NCI-H2107 (cell line): ENCODE measurements around the gene USP48.

Experiments used
- DNase-seq: peaks from one replicate; lab custom pipeline; 2025; lab: John Stamatoyannopoulos, UW

The USP48 gene

GRCh38 chr1:21668232-21668950 lies 114.6 kb downstream of the USP48 start:
- DNase-seq: no peak

DNA sequence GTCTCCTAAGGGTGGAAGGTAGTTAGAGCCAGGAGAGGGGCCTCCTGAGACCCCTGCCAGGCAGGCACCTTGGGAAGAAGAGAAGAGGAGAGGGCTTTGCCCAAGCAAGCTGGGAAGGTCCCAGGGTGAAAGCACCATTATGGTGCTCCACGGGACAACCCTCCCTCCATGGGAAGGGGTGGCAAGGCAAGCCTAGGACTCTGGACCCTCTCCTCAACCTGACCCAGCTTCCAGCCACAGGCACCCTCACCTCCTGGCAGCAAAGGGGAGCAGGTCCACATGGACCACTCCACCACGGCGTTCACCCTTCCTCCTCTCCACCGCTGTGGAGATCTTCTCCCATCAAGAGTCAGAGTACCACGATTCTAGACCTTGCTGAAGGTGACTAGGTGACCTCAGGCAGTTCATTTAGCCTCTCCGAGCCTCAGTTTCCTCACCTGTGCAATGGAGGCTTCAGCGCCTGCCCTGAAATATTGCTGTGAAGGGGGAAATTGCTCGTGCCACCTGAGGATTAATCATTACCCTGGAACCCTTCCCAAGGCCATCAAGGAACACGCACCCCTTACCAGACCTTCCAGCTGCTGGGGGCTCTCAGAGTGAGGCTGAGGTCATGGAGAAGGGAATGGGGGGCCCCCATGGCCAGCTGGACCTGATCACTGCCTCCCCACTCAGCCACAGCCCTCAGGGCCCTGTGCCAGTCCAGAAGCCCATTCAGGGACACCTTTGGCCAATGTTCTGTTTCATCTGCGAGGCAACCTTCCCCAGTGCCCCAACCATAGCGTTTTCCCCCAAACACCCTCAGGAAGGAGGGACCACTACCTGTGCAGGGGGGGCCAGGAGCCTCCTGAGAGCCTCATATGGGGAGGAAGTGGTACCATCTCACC lies 115.4 kb downstream of the USP48 start:
- no peak for DNase-seq

DNA sequence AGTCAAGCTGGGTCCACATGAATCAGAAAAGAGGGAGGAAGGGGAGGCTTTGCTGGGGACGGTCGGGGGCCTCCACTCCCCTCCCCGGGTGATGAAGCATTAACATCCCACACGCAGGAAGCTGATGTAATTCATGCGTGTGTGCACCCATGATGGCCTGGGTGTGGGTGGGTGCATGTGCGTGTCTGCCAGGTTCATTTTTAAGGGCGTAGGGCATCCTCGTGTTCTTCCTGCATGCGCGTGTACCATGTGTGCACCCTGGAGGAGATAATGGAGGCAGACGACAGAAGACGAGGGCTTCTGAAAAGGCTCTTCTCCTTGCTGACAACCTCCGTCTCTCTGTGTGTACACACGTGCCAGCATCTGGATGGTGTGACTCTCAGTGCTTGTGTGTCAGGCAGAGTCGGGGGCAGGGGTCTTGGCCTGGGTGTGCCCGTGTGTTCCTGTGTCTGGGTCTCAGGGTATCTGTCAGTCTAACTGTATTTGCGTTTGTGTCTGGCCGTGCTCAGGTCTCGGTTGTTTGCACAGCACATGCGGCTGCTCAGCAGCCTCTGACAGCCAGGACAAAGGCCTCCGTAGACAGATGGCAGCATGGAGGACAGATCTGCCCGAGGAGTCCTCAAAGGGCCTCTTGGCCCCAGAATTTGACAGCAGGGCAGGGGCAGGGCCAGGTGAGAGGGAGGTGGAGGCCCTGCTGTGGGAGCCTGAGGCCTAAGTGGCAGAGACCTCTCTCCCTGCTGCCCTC lies 116.2 kb downstream of the USP48 start:
- DNase-seq: no peak

- no peak for DNase-seq
Measured at GRCh38 chr1:21665711-21666575, 117.0 kb downstream of the USP48 start.

GRCh38 chr1:21664806-21665588 lies 118.0 kb downstream of the USP48 start:
- no peak for DNase-seq

GRCh38 chr1:21663951-21664805 lies 118.8 kb downstream of the USP48 start:
- DNase-seq: no peak

- DNase-seq: no peak
Measured at GRCh38 chr1:21663248-21663950, 119.5 kb downstream of the USP48 start.

DNA sequence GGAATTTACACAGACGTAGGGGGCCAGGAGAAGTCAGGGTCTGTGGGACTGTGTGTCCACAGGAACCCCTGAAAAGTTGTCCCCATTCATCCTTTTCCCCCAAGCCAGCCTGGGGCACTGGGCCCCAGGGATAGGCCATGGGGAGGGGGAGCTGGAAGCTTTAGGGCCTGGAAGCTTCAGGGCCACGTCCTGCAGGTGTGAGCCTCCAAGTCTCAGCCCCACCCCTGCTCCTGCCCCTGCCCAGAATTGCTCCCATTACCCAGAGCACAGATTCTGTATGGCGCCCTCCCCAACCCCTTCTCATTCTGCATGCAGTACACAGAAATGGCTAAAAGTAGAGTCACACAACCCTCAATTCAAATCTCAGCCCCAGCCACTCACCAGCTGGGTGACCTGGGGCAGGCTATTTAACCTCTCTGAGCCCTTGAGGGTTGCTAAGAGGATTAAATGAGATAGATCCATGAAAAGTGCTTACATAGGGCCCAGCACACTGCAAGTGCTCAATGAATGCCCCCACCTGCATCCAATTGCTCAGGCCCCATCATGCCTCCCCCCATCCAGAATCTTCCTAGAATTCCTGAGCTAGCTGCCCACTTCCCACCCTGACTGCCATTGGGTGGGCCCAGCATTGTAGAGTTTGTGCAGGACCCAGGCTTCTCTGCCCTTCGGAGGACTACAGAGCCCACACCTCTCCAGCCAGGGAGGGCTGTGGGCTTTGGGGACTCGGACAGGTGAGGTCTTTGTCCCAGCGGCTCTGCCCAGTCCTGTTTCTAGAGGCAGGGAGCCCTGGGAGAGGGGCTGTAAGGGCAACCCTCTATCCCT lies 120.3 kb downstream of the USP48 start:
- DNase-seq: no peak

DNA sequence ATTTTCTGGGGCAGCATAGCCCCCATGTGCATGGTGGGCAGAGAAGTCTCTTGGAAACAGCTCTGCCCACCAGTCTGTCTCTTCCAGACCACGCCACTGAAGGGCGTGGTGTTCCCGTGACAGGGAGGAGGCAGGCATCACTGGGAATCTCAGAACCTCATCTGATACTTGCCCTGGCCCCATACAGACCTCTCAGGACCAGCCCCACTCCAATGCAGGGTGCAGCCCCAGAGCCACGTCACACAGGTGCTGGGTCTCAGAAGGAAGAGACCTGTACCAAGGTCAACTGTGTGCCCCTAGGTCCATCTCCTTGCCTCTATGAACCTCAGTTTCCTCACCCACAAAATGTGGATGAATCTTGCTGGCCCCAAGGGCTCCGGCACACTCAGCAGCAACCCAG lies 121.1 kb downstream of the USP48 start:
- DNase-seq: no peak

GRCh38 chr1:21659924-21660326 lies 123.0 kb downstream of the USP48 start:
- no peak for DNase-seq

- peak; percentile 53 for DNase-seq
Measured at GRCh38 chr1:21659099-21659923, 123.6 kb downstream of the USP48 start.

- no peak for DNase-seq
Measured at GRCh38 chr1:21657456-21658190, 125.3 kb downstream of the USP48 start.

- no peak for DNase-seq
Measured at GRCh38 chr1:21655748-21656147, 127.2 kb downstream of the USP48 start.

- no peak for DNase-seq
Measured at GRCh38 chr1:21655259-21655658, 127.7 kb downstream of the USP48 start.

DNA sequence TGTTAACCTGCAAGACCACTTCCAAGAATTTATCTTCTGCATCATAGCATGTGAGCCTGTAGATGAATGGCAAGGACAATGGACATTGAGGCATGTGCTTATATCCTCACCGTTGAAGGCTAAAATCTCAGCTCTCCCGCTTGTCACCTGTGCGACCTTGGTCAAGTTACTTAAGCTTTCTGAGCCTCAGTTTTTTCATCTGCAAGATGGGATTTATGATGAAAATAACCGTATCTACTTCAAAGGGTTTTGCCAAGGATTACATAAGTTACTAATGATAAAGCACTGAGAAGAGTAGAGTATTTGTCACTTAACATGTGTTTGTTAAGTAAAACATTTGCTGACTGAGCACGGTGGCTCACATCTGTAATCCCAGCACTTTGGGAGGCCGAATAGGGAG lies 128.7 kb downstream of the USP48 start:
- DNase-seq: no peak

DNA sequence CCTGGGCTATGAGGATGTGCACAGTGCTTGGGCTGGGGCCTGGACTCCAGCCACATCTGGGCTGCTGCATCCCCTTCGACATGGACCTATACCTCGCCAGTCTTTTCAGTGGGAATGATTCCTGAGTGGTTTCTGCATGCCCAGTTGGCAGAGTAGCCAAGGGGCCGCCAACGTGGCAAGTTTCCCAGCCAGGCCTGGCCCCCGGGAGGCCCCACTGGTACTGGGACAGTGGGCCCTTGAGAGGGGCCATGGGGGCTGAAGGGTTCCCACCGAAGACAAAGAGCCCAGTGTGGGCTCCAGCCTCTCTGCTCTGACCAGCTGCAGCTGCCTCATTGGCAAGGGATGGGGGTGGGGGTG lies 129.2 kb downstream of the USP48 start:
- no peak for DNase-seq
